OCI-LY7 (cell line): ENCODE data around the gene IL17A. TPM values are rescaled to one million over a fixed set of nuclear protein-coding genes. Genes with fewer than 3 reads are reported as not detected.

Experiments
- BruUV-seq: library from RNA; stranded (reverse); fragments of 400-500 nt; replicated peaks from 2 replicates; lab custom pipeline; 2021; lab: Mats Ljungman, UMichigan
- CTCF ChIA-PET: fragments of 300-600 bp; sonication (Branson Sonifier 250); formaldehyde crosslinking; loops from one replicate; lab custom pipeline; 2022; ENCODE audit warnings: antibody characterized with exemption; ENCODE audit not compliant: unreplicated experiment; lab: Charles Lee
- POLR2A ChIA-PET: fragments of 300-600 bp; sonication (Branson Sonifier 250); formaldehyde crosslinking; loops from one replicate; lab custom pipeline; 2022; ENCODE audit warnings: antibody characterized with exemption; lab: Charles Lee
- DNase-seq: peaks from one replicate; pipeline ENCODE4 v3.0.0-alpha.2; 2015; ENCODE audit warnings: low spot score
- H2AFZ ChIP-seq: fragments of 200-600 bp; sonication (generic), shearing (Covaris generic); 2 replicates; pipeline ENCODE4 v1.6.1; 2014; ENCODE audit warnings: mild to moderate bottlenecking, antibody characterized with exemption, low read length, moderate library complexity
- H3K27ac ChIP-seq: fragments of 200-600 bp; sonication (generic); 2 replicates; pipeline ENCODE4 v1.5.1; 2014; ENCODE audit warnings: mixed run types, low read depth, mild to moderate bottlenecking, moderate library complexity, low read length, inconsistent platforms; ENCODE audit not compliant: poor library complexity, severe bottlenecking
- H3K36me3 ChIP-seq: fragments of 200-600 bp; sonication (generic); 2 replicates; pipeline ENCODE4 v1.6.1; 2014; ENCODE audit warnings: mild to moderate bottlenecking, antibody characterized with exemption, low read length, moderate library complexity, mixed read lengths; ENCODE audit not compliant: insufficient read depth
- H3K4me1 ChIP-seq: fragments of 200-600 bp; sonication (generic); 2 replicates; pipeline ENCODE4 v1.5.1; 2014; ENCODE audit warnings: mild to moderate bottlenecking, low read length; ENCODE audit not compliant: insufficient read depth, poor library complexity, severe bottlenecking
- H3K4me2 ChIP-seq: fragments of 200-600 bp; sonication (generic); 2 replicates; pipeline ENCODE4 v1.6.1; 2014; ENCODE audit warnings: mild to moderate bottlenecking, low read length
- H3K4me3 ChIP-seq: fragments of 200-600 bp; sonication (generic); 2 replicates; pipeline ENCODE4 v1.5.1; 2014; ENCODE audit warnings: mild to moderate bottlenecking, low read depth, low read length; ENCODE audit not compliant: poor library complexity, severe bottlenecking
- H3K79me2 ChIP-seq: fragments of 200-600 bp; sonication (generic); 2 replicates; pipeline ENCODE4 v1.6.1; 2016; ENCODE audit warnings: low read depth, mild to moderate bottlenecking, low read length, moderate library complexity, mixed read lengths; ENCODE audit not compliant: insufficient read depth
- H3K9me2 ChIP-seq: fragments of 200-600 bp; sonication (generic); 2 replicates; pipeline ENCODE4 v1.6.1; 2016; ENCODE audit warnings: mild to moderate bottlenecking, low read length, mixed read lengths; ENCODE audit not compliant: insufficient read depth
- H3K9me3 ChIP-seq: fragments of 200-600 bp; sonication (generic); 2 replicates; pipeline ENCODE4 v1.6.1; 2014; ENCODE audit warnings: mild to moderate bottlenecking, mixed run types, low read length, mixed read lengths
- H4K20me1 ChIP-seq: fragments of 200-600 bp; sonication (generic); 2 replicates; pipeline ENCODE4 v1.6.1; 2014; ENCODE audit warnings: mild to moderate bottlenecking, antibody characterized with exemption, low read length, moderate library complexity, mixed read lengths; ENCODE audit not compliant: insufficient read depth
- CTCF ChIP-seq: fragments of 200-600 bp; sonication (generic); conservative IDR thresholded peaks from 2 replicates; pipeline ENCODE4 v1.5.1; 2014; ENCODE audit warnings: mild to moderate bottlenecking, antibody characterized with exemption, low read length, moderate library complexity, mixed read lengths
- EZH2phosphoT487 ChIP-seq: fragments of 200-600 bp; sonication (generic); IDR thresholded peaks from 2 replicates; pipeline ENCODE4 v1.6.1; 2018; ENCODE audit warnings: low read depth, borderline replicate concordance, mild to moderate bottlenecking, mixed run types, antibody characterized with exemption, low read length, moderate library complexity, mixed read lengths
- intact Hi-C: fragments of 100-400 bp; cut with micrococcal nuclease; formaldehyde crosslinking; loops from one replicate; pipeline ENCODE4 v1.10.0; 2022; ENCODE audit not compliant: unreplicated experiment
- total RNA-seq, 2 experiments: library from RNA; depleted of rRNA in 1 of 2; stranded (reverse); fragments of >200 nt in 1 of 2; shearing (Covaris generic) in 1 of 2; gene quantifications; 2 replicates each; pipeline ENCODE4 v1.2.3, GENCODE V29; 2014 to 2022

The IL17A gene
- total RNA-seq, 2 experiments from 2014 or later, result not detected

GRCh38 chr6:52221302-52221701, 35.1 kb downstream of the IL17A start:
- Histone ChIP-seq H4K20me1 (no peaks in the 10 kb centered on the region), H2AFZ (no peak overlapping the region), H3K36me3 (no peaks in the 10 kb centered on the region), H3K79me2 (no peaks in the 10 kb centered on the region), H3K9me3 (no peaks in the 10 kb centered on the region), H3K9me2 (no peaks in the 10 kb centered on the region), H3K27ac (no peak overlapping the region), H3K4me1 (no peaks in the 10 kb centered on the region), H3K4me3 (no peak overlapping the region), H3K4me2 (no peak overlapping the region)
- TF ChIP-seq EZH2phosphoT487 (no peak), CTCF (no peak)
- BruUV-seq, result no TSS peak
- intact Hi-C loops, result no loop called here
- DNase-seq, result no peak
- ChIA-PET CTCF (no interaction called here), POLR2A (no interaction called here)

- Histone ChIP-seq H3K4me2 (no peak overlapping the region), H3K4me1 (no peaks in the 10 kb centered on the region), H3K27ac (no peak overlapping the region), H4K20me1 (no peaks in the 10 kb centered on the region), H3K9me2 (no peaks in the 10 kb centered on the region), H2AFZ (no peak overlapping the region), H3K79me2 (no peaks in the 10 kb centered on the region), H3K9me3 (no peaks in the 10 kb centered on the region), H3K36me3 (no peaks in the 10 kb centered on the region), H3K4me3 (no peak overlapping the region)
- ChIA-PET CTCF (no interaction called here), POLR2A (no interaction called here)
- TF ChIP-seq CTCF, result no peak
- TF ChIP-seq EZH2phosphoT487, result no peak
- DNase-seq, result no peak
- intact Hi-C loops, result no loop called here
- no TSS peak for BruUV-seq
These were observed 41.3 kb downstream of the IL17A start for GRCh38 chr6:52227495-52227894.

- H3K36me3 ChIP-seq, result no peaks in the 10 kb centered on the region
- no peaks in the 10 kb centered on the region for H3K9me2 ChIP-seq
- intact Hi-C loops, result loop anchor here (5.0 kb wide), 1 partner anchor 143 kb away; the partner anchor contains the start of gene PKHD1
- H3K4me3 ChIP-seq, result no peak overlapping the region
- no peaks in the 10 kb centered on the region for H3K9me3 ChIP-seq
- no peak for DNase-seq
- no peak overlapping the region for H3K27ac ChIP-seq
- no peaks in the 10 kb centered on the region for H3K4me1 ChIP-seq
- H3K4me2 ChIP-seq, result no peak overlapping the region
- H2AFZ ChIP-seq, result no peak overlapping the region
- no peak for TF ChIP-seq CTCF
- TF ChIP-seq EZH2phosphoT487, result no peak
- H4K20me1 ChIP-seq, result no peaks in the 10 kb centered on the region
- ChIA-PET CTCF (no interaction called here), POLR2A (interaction anchor here (0.6 to 1.8 kb wide), 4 partner anchors 8 to 232 kb away, joined by 3 to 7 read pairs (median 4); no protein-coding TSS in a partner anchor)
- BruUV-seq, result no TSS peak
- H3K79me2 ChIP-seq, result no peaks in the 10 kb centered on the region
These were observed 44.5 kb downstream of the IL17A start for GRCh38 chr6:52230685-52231084.
